Fibroblast of lung (primary cell): Measurements from ENCODE around the gene NET1.

Source experiments
- EZH2 ChIP-seq: IDR thresholded peaks from 2 replicates; pipeline ENCODE4 v1.5.1; 2012; ENCODE audit warnings: low read length, control low read depth, mild to moderate bottlenecking; ENCODE audit errors: missing control alignments
- TF ChIP-seq, protein P1 (sequence below), 2 donors: IDR thresholded peaks in 1 of 2; conservative IDR thresholded peaks in 1 of 2; 1 replicate in 1 of 2; 2 replicates in 1 of 2; pipeline ENCODE4 v1.5.1; 2011 to 2012; ENCODE audit warnings: low read length in 2 of 2, control low read depth in 1 of 2, inconsistent platforms in 1 of 2, low read depth in 1 of 2, mild to moderate bottlenecking in 1 of 2

DNA sequence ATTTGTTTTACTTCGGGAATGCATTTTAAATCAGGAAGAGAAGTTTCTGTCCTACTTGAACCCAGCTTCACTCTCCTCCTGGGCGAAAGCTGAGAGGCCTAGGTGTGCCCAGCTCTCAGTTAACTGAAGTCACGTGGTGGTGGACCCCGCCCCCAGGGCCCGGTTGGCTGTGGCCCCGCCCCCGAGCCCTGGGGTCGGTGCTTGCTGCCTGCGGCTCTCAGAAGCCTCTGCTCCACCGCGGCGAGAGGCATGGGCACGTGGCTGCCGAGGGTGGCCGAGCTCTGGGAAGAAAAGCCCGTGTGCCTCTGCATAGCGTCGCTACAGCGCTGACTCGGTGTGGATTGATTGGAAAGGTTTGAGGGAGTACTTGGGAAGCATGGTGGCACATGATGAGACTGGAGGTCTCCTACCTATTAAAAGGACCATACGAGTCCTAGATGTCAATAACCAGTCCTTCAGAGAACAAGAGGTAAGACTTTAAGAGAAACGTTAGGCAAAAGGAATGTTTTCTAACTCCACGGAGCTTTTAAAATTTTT is 34.1 kb downstream of the NET1 start:
- TF ChIP-seq, protein P1, sequence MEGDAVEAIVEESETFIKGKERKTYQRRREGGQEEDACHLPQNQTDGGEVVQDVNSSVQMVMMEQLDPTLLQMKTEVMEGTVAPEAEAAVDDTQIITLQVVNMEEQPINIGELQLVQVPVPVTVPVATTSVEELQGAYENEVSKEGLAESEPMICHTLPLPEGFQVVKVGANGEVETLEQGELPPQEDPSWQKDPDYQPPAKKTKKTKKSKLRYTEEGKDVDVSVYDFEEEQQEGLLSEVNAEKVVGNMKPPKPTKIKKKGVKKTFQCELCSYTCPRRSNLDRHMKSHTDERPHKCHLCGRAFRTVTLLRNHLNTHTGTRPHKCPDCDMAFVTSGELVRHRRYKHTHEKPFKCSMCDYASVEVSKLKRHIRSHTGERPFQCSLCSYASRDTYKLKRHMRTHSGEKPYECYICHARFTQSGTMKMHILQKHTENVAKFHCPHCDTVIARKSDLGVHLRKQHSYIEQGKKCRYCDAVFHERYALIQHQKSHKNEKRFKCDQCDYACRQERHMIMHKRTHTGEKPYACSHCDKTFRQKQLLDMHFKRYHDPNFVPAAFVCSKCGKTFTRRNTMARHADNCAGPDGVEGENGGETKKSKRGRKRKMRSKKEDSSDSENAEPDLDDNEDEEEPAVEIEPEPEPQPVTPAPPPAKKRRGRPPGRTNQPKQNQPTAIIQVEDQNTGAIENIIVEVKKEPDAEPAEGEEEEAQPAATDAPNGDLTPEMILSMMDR (conservative IDR thresholded peaks at IDR 0.05 in 1 of 2, IDR thresholded peaks at IDR 0.05 in 1 of 2; ENCODE audit: low read depth in 1 of 2, low read length in 2 of 2), result no peak
- no peak for TF ChIP-seq EZH2
